Measurements from ENCODE around the gene NKG7.
"Not testable (repeated sequence)": the region's sequence is repeated elsewhere in the genome, so short reads cannot be mapped to it uniquely, and the experiment has no call there.

Gene NKG7

GRCh38 chr19:51372649-51373504 is at the start of gene NKG7:
TSS of gene NKG7 (minus strand) at chr19:51372654. CDS start at chr19:51372535, 119 bp downstream.
- no peak for DNase-seq (ENCODE audit: low spot score)

- DNase-seq (ENCODE audit: low spot score): peak; percentile 49
Measured at GRCh38 chr19:51422053-51422448, 49.6 kb upstream of the NKG7 start.

GRCh38 chr19:51421229-51422052 is 49.0 kb upstream of the NKG7 start:
- no peak for DNase-seq (ENCODE audit: low spot score)

GRCh38 chr19:51420511-51420910 is 48.1 kb upstream of the NKG7 start:
- not testable (repeated sequence) for DNase-seq (ENCODE audit: low spot score)

GRCh38 chr19:51418707-51419106 is 46.3 kb upstream of the NKG7 start:
- no peak for DNase-seq (ENCODE audit: low spot score)

GRCh38 chr19:51417810-51418157 is 45.3 kb upstream of the NKG7 start:
- DNase-seq (ENCODE audit: low spot score): no peak

- DNase-seq (ENCODE audit: low spot score): no peak
Measured at GRCh38 chr19:51417107-51417809, 44.8 kb upstream of the NKG7 start, which contains the start of gene SIGLEC10. TSS of gene SIGLEC10 (minus strand) at chr19:51417642. CDS start at chr19:51417581, 61 bp downstream.

- DNase-seq (ENCODE audit: low spot score): not testable (repeated sequence)
Measured at GRCh38 chr19:51416422-51416821, 44.0 kb upstream of the NKG7 start.

- no peak for DNase-seq (ENCODE audit: low spot score)
Measured at GRCh38 chr19:51415187-51415586, 42.7 kb upstream of the NKG7 start.

- no peak for DNase-seq (ENCODE audit: low spot score)
Measured at GRCh38 chr19:51410950-51411748, 38.7 kb upstream of the NKG7 start.

GRCh38 chr19:51407511-51408131 is 35.2 kb upstream of the NKG7 start:
- no peak for DNase-seq (ENCODE audit: low spot score)

- DNase-seq (ENCODE audit: low spot score): no peak
Measured at GRCh38 chr19:51402117-51402516, 29.7 kb upstream of the NKG7 start.

GRCh38 chr19:51399936-51400335 is 27.5 kb upstream of the NKG7 start:
- not testable (repeated sequence) for DNase-seq (ENCODE audit: low spot score)

- DNase-seq (ENCODE audit: low spot score): no peak
Measured at GRCh38 chr19:51399231-51399630, 26.8 kb upstream of the NKG7 start.

- no peak for DNase-seq (ENCODE audit: low spot score)
Measured at GRCh38 chr19:51398096-51398704, 25.7 kb upstream of the NKG7 start.

GRCh38 chr19:51397453-51397852 is 25.0 kb upstream of the NKG7 start:
- DNase-seq (ENCODE audit: low spot score): not testable (repeated sequence)

GRCh38 chr19:51396175-51396574 is 23.7 kb upstream of the NKG7 start:
- no peak for DNase-seq (ENCODE audit: low spot score)

GRCh38 chr19:51394050-51394836 is 21.8 kb upstream of the NKG7 start:
- peak; percentile 95 for DNase-seq (ENCODE audit: low spot score)

- DNase-seq (ENCODE audit: low spot score): no peak
Measured at GRCh38 chr19:51392701-51393100, 20.2 kb upstream of the NKG7 start.
